Cardiac fibroblast (primary cell): ENCODE data around the gene DYRK1A.

Experiments
- DNase-seq, 2 donors: peaks; one replicate each; pipeline versions ENCODE4 v3.0.0 to v3.0.0-alpha.2; 2010; ENCODE audit warnings: low read depth in 2 of 2
- H3K4me3 ChIP-seq, 2 donors: replicated peaks in 1 of 2; 1 replicate in 1 of 2; 2 replicates in 1 of 2; pipeline ENCODE4 v1.5.1; 2011; ENCODE audit warnings: low read depth in 2 of 2, low read length in 2 of 2, mild to moderate bottlenecking in 2 of 2, moderate library complexity in 1 of 2
- TF ChIP-seq, protein P1 (sequence below): IDR thresholded peaks from one replicate; pipeline ENCODE4 v1.5.1; 2011; ENCODE audit warnings: low read depth, mild to moderate bottlenecking, low read length, inconsistent platforms

The DYRK1A gene

GRCh38 chr21:37437376-37438080 lies 71.0 kb downstream of the DYRK1A start:
- TF ChIP-seq, protein P1, sequence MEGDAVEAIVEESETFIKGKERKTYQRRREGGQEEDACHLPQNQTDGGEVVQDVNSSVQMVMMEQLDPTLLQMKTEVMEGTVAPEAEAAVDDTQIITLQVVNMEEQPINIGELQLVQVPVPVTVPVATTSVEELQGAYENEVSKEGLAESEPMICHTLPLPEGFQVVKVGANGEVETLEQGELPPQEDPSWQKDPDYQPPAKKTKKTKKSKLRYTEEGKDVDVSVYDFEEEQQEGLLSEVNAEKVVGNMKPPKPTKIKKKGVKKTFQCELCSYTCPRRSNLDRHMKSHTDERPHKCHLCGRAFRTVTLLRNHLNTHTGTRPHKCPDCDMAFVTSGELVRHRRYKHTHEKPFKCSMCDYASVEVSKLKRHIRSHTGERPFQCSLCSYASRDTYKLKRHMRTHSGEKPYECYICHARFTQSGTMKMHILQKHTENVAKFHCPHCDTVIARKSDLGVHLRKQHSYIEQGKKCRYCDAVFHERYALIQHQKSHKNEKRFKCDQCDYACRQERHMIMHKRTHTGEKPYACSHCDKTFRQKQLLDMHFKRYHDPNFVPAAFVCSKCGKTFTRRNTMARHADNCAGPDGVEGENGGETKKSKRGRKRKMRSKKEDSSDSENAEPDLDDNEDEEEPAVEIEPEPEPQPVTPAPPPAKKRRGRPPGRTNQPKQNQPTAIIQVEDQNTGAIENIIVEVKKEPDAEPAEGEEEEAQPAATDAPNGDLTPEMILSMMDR: no peak
- peak in 1 of 2 donors; percentile 35 for DNase-seq
- H3K4me3 ChIP-seq: no peak overlapping the region

GRCh38 chr21:37443683-37444082 lies 77.1 kb downstream of the DYRK1A start:
- DNase-seq: no peak
- H3K4me3 ChIP-seq: no peak overlapping the region
- TF ChIP-seq, protein P1: no peak

DNA sequence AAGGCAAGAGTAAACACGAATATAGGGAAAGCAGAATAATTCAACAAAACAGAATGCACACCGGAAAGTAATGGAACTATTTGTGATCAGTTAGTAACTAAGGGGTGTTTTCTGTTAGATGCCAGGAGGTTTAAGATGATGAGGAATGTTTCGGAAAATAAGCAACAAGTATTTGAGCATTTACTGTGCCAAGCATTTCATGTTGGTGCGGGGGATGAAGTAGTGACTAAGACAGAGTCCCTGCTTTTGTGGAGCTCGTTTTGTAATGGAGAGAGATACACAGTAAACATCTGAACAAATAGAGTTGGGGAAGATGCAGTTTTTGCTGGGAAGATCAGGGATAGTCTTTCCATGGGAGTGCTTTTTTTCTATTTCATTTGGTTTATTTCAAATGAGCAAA lies 78.7 kb downstream of the DYRK1A start:
- no peak overlapping the region for H3K4me3 ChIP-seq
- peak; percentile 74 to 81 for DNase-seq
- TF ChIP-seq, protein P1: no peak

DNA sequence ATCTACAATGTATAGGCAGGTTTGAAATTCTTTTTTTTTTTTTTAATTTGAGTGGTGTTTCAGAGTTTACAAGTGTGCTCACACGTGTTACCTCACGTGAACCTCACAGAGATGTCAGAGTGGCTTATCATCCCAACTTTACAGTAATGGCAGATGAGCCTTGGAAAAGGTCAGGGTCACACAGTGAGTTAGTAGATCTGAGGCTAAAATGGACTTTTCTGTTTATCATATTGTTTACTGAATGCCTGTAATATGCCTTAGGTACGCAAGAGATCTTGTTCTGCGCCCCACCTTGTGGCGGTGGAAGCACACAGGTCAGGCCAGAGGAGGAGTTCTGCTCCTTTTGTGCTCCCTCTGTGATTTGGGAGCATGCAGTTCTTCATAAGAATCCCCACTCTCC lies 80.0 kb downstream of the DYRK1A start:
- no peak for DNase-seq
- TF ChIP-seq, protein P1: no peak
- H3K4me3 ChIP-seq: no peak overlapping the region

DNA sequence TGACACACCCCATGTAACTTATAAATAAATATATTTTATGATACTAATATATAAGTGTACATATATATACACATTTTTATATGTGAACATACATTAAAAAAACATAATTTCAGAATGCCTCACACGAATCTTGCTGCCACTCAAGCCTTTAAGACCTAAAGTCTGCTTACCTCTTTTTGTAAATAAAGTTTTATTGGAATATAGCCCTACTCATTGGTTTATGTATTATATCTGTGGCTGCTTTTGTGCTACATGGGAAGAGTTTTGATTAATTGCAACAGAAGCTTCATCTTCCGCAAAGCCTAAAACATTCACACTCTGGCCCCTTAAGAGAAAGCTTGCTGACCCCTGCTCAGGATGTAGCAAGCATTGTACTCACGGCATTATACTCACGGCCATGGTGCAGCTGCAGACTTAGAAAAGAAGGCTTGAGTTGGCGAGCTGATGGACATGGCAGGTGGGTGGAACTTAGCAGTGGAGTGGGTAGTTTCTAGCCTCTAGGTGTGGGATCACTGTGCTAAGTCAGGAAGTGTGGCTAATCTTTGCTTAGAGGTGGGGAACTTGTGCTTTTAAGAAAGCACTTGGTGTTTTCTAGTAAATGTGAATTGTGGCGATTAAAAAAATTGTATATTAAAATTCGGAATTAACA lies 80.8 kb downstream of the DYRK1A start:
- TF ChIP-seq, protein P1: no peak
- no peak overlapping the region for H3K4me3 ChIP-seq
- DNase-seq: no peak

DNA sequence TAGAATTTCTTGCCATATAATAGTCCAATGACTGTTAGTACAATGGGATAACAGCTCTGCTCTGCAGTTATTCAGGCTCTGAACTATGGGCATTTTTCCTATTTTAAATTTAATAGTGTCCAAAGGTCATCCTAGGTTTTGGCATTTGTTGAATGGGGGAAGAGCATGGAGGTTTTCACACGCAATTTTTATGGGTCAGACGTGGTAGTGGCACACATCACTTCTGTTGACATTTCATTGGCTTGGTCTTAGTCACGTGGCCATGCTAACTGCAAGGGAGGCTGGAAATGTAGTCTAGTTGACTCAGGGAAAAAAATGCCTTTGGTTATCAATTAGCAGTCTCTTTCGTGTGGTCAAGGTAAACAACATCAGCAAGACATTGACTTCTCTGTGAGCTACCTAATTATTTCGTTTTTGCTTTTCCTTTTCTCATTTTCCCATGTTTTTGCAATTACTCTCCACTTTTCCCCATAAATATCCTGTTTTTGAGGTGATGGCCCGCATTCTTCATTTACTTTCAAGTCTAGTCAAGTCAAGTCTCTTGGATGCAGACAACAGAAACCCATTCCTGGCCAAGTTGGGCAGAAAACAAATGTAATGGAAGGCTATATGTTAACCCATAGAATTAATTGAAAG lies 82.8 kb downstream of the DYRK1A start:
- DNase-seq: no peak
- H3K4me3 ChIP-seq: no peak overlapping the region
- TF ChIP-seq, protein P1: no peak
